Anterior cingulate cortex (tissue), 58 donors: ENCODE results near the gene FBXO17.

Experiments used
- DNase-seq, 58 donors: peaks; one replicate each; lab custom pipeline; 2025; lab: John Stamatoyannopoulos, UW

Gene FBXO17

GRCh38 chr19:38919837-38920601, 55.5 kb downstream of the FBXO17 start:
- no peak for DNase-seq

GRCh38 chr19:38918526-38918925, 57.0 kb downstream of the FBXO17 start:
- no peak for DNase-seq

- DNase-seq = no peak
These were observed 57.5 kb downstream of the FBXO17 start for GRCh38 chr19:38917921-38918491.

- no peak for DNase-seq
These were observed 58.0 kb downstream of the FBXO17 start for GRCh38 chr19:38917516-38917915.

- DNase-seq = no peak
These were observed 59.9 kb downstream of the FBXO17 start for GRCh38 chr19:38915329-38916321.

GRCh38 chr19:38913958-38914357, 61.6 kb downstream of the FBXO17 start:
- no peak for DNase-seq

GRCh38 chr19:38912600-38913514, 62.7 kb downstream of the FBXO17 start:
- no peak for DNase-seq

- DNase-seq = no peak
These were observed 64.0 kb downstream of the FBXO17 start for GRCh38 chr19:38911388-38912001.

- no peak for DNase-seq
These were observed 65.1 kb downstream of the FBXO17 start for GRCh38 chr19:38910488-38910887.

- DNase-seq = peak in 1 of 58 donors; percentile 24
These were observed 66.6 kb downstream of the FBXO17 start for GRCh38 chr19:38908911-38909310.

GRCh38 chr19:38907670-38908069, 67.9 kb downstream of the FBXO17 start:
- no peak for DNase-seq

- DNase-seq = no peak
These were observed 68.3 kb downstream of the FBXO17 start for GRCh38 chr19:38907227-38907626.

GRCh38 chr19:38905620-38906019, 69.9 kb downstream of the FBXO17 start:
- no peak for DNase-seq

- no peak for DNase-seq
These were observed 70.7 kb downstream of the FBXO17 start for GRCh38 chr19:38904581-38905539.

GRCh38 chr19:38901683-38902082, 73.9 kb downstream of the FBXO17 start:
- DNase-seq = no peak

- no peak for DNase-seq
These were observed 74.8 kb downstream of the FBXO17 start for GRCh38 chr19:38900743-38901190.

GRCh38 chr19:38900202-38900629, 75.3 kb downstream of the FBXO17 start:
- no peak for DNase-seq
